Measurements from ENCODE around the gene RARA.

The RARA gene

DNA sequence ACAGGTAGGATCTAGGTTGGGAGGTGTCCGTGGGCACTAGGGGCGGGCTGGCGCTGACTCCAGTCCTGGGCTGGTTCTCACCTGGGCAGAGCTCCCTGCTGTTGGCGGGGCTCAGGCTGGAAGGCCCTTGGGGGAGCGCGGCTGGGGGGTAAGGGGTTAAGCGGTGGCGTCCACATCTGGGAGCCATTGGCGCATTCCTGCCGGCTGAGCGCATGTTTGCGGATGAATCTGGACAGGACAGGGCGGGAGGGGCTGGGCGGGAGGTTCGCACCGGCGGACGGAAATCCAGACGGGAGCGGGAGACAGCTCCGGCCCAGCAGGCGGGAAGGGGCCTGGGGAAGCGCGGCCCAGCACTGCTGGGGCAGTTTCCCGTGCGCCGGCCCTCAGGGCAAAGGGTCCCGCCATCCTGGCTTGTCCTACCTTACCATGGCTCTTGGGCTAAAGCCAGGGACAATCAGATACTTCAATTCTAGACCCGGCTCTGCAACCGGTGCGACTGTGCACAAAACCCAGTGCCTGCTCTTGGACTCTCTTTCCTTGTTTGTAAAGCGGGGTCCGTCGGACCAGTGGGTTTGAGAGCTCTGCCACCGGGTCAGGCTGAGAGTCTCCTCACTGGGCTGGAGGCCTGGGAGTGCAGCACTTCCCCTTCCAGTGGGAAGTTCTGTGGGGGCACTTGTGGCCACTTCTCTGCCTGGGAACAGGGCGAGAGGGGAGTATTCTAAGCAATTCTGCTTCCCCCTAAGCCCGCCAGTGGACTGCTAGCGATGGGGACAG, 7.8 kb downstream of the RARA start:
- Histone ChIP-seq H3K36me3 (ENCODE audit: insufficient read depth, low read length) (no peaks in the 10 kb centered on the region), H3K27ac (peak overlapping the region; percentile 69; the same call in 1 of the 2 replicates), H3K4me3 (peak overlapping the region; percentile 96), H3K9me3 (ENCODE audit: low read depth, low read length) (no peaks in the 10 kb centered on the region), H3K9ac (ENCODE audit: insufficient read length) (no peak overlapping the region)
- TF ChIP-seq FOXP2 (optimal IDR thresholded peaks at IDR 0.05; ENCODE audit: control extremely low read depth, extremely low read length, insufficient read depth) (no peak), EZH2 (IDR thresholded peaks at IDR 0.05) (no peak), POLR2AphosphoS5 (IDR thresholded peaks at IDR 0.05; ENCODE audit: borderline replicate concordance, low read depth, low read length) (no peak)
- DNase-seq (ENCODE audit: low read depth, low spot score), result no peak

DNA sequence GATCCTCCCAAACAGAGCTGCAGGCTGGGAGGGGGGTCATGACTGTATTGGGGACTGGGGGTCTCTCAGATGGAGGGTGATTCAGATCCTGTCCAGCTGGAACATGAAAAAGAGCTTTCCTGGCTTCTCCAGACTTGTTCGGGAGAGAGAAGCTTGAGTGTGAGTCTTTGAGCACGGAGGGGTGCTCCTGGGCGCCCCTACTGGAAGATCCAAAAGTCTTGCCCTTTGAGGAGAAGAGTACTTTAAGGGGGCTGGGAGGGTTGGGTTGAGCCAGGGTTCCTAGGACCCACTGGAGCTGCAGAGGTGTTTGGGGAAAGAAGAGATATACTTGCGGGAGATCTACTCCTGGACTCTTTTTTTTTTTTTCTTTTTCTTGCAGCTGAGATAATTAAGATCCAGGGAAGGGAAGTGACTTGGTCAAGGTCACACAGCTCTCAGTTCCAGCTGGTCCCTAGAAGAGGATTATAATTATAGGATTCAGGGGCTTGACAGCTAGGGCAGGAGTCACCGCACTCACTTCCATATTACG, 8.4 kb downstream of the RARA start:
- no peak for TF ChIP-seq EZH2 (IDR thresholded peaks at IDR 0.05)
- DNase-seq (ENCODE audit: low read depth, low spot score), result no peak
- Histone ChIP-seq H3K4me3 (peak overlapping the region; percentile 96), H3K9ac (ENCODE audit: insufficient read length) (peak overlapping the region; percentile 52), H3K36me3 (ENCODE audit: insufficient read depth, low read length) (no peaks in the 10 kb centered on the region), H3K27ac (peak overlapping the region; percentile 69), H3K9me3 (ENCODE audit: low read depth, low read length) (no peaks in the 10 kb centered on the region)

DNA sequence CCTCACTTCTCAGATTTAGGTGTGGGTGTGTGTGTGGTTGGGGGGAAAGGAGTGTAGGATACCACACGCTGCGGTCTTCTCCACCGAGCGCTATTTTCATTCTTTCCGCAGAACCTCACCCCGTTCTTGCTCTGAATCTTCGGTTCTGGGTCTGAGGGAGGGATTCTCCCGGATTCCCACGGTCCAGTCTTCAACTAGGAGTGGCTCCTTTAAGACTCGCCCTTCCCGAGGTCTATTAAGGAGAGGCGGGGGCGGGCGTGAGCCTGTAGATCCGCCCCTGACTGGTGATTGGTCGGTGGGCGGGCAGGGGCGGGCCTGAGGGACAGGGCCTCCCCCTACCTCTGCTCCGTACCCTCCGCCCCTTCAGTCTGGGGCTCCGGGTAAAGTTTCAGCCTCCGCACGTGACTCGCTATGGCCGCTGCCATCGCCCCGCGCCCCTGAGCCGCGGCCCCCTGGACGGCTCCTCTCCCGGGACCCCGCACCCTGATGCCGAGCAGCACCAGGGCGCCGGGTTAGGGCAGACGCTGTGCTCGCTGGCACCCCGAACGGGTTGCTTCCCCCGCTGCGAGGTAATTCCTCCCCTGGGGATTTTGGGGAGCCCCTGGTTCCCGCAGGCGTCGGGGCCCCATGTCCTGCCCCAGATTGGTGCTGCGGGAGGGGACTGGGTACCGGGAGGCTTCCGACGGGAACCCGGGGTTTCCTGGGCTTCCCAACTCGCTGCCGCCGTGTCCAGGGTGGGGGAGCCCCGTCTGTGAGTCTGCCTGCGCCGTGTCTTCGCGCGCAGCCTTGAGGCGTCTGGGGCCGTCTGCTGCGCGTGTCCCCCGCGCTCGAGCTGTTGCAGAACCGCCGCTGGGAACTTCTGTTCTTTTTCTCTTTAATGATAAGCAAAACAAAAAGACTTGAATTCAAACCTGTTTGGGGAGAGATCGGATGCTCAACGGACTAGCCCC, 9.2 kb downstream of the RARA start:
- no peaks in the 10 kb centered on the region for H3K9me3 ChIP-seq (ENCODE audit: low read depth, low read length)
- peak overlapping the region; percentile 69 for H3K27ac ChIP-seq
- H3K4me3 ChIP-seq, result peak overlapping the region; percentile 96
- H3K36me3 ChIP-seq (ENCODE audit: insufficient read depth, low read length), result no peaks in the 10 kb centered on the region
- DNase-seq (ENCODE audit: low read depth, low spot score), result no peak
- TF ChIP-seq EZH2 (IDR thresholded peaks at IDR 0.05) (no peak), FOXP2 (optimal IDR thresholded peaks at IDR 0.05; ENCODE audit: control extremely low read depth, extremely low read length, insufficient read depth) (no peak), POLR2AphosphoS5 (IDR thresholded peaks at IDR 0.05; ENCODE audit: borderline replicate concordance, low read depth, low read length) (peak; percentile 81; the same call in 1 of the 2 replicates)
- peak overlapping the region; percentile 76 for H3K9ac ChIP-seq (ENCODE audit: insufficient read length)

DNA sequence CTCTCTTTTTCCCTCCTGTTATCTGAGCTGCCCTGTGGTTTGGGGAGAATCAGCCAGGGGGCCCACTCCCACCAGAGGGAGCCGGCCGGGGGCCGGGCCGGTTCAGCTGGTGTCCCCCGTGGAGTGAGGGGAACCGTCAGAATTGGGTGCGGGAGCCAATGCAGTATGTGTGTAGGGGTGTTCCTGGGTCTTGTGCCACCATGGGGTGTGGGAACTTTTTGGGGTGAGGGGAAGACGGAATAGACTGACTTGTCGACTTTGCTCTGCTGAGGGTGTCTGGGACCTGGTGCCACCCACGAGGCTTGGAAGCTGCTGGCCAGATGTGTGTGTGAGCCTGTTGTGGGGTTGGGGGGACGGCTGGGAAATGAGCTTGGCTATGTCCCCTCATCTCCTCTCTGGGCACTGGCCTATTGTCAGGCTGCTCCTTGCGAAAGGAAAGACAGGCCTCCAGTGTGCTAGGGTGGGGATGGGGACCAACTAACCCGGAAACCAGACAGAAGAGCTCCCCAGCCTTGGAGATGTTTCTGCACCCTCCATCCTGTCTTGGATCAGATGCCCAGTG, 9.9 kb downstream of the RARA start:
- no peak for DNase-seq (ENCODE audit: low read depth, low spot score)
- no peaks in the 10 kb centered on the region for H3K9me3 ChIP-seq (ENCODE audit: low read depth, low read length)
- H3K27ac ChIP-seq, result no peak overlapping the region
- peak overlapping the region; percentile 76 for H3K9ac ChIP-seq (ENCODE audit: insufficient read length)
- no peaks in the 10 kb centered on the region for H3K36me3 ChIP-seq (ENCODE audit: insufficient read depth, low read length)
- H3K4me3 ChIP-seq, result peak overlapping the region; percentile 96
- TF ChIP-seq EZH2 (IDR thresholded peaks at IDR 0.05), result no peak
- no peak for TF ChIP-seq FOXP2 (optimal IDR thresholded peaks at IDR 0.05; ENCODE audit: control extremely low read depth, extremely low read length, insufficient read depth)
- TF ChIP-seq POLR2AphosphoS5 (IDR thresholded peaks at IDR 0.05; ENCODE audit: borderline replicate concordance, low read depth, low read length), result no peak

DNA sequence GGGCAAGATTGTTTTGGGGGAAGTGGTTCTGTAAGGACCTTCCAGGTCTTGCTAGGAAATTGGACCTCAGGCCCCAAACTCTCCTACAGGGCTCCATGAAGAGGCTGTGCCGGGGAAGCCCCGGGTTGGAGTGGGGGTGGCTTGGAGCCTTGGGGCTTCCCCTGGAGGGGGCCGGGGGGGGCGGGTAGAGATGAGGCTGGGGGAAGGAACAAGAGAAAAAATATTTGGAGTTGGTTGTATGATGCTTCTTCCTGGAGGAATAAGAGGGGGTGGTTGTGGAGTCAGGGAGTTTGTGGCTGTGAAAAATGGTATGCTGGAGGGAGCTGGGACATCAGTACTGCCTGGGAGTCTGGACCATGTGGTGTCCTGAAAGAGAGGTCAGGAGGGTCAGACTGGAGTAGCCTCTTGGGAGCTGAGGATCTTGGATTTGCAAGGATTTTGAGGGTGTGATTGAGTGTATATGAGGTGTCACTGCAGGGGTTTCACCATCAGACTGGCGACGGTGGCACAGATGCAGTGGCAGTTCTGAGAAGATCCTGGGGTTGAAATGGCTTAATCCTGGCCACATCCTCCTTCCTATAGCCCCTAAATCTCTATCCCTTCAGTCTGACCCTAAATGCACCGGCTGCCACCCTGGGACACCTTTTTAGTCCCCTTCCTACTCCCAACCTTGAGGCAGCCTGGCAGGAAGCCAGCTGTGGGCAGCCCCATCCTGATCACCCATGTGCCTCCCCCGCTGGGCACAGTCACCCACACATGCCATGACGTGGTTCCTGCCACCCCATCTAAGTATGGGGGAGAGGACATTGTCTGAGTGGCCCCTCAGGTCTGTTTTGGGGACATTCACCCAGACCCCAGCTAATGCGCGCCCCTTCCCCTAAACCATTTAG, 10.9 kb downstream of the RARA start:
- no peak for DNase-seq (ENCODE audit: low read depth, low spot score)
- peak overlapping the region; percentile 19; the same call in 1 of the 2 replicates for H3K27ac ChIP-seq
- peak overlapping the region; percentile 55 for H3K9ac ChIP-seq (ENCODE audit: insufficient read length)
- no peaks in the 10 kb centered on the region for H3K9me3 ChIP-seq (ENCODE audit: low read depth, low read length)
- H3K4me3 ChIP-seq, result peak overlapping the region; percentile 96
- TF ChIP-seq POLR2AphosphoS5 (IDR thresholded peaks at IDR 0.05; ENCODE audit: borderline replicate concordance, low read depth, low read length), result no peak
- TF ChIP-seq EZH2 (IDR thresholded peaks at IDR 0.05), result no peak
- no peak for TF ChIP-seq FOXP2 (optimal IDR thresholded peaks at IDR 0.05; ENCODE audit: control extremely low read depth, extremely low read length, insufficient read depth)
- H3K36me3 ChIP-seq (ENCODE audit: insufficient read depth, low read length), result no peaks in the 10 kb centered on the region

DNA sequence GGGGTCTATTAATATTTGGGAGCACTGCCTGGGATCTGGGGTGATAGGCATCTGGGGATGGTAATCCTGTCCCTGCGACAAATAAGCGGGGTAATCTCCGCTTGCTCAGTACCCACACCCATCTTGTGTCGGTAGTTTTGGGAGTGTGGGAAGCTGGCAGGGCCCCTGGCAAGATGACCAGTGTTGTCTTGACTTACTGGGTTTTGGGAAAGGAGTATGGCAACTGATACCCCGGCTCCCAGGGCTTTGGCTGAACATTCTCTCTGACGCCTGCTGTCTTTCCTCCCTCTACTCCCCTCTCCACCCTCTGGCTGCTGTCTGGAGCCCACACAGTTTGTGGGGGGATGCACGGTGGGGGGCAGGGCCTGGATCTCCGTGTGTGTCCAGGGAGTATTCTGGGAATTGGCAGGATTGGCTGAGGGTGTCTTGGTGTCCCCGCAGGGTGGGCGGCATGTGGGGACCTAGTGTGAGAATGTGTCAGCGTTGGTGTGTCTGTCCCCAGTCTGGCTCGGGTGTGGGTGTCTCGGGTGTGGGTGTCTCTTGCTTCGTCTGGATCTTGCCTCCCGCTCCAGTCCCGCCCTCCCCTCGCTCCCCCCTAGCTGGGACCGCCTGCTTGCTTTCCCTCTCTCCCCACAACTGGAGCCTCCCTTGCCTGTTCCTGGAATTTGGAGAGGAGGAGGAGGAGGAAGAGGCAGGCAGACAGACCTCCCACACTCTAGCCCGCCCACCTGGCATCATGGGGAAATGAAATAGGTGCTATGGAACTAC, 12.0 kb downstream of the RARA start:
- peak overlapping the region; percentile 96 for H3K4me3 ChIP-seq
- peak overlapping the region; percentile 62; the same call in 1 of the 2 replicates for H3K27ac ChIP-seq
- TF ChIP-seq POLR2AphosphoS5 (IDR thresholded peaks at IDR 0.05; ENCODE audit: borderline replicate concordance, low read depth, low read length) (no peak), EZH2 (IDR thresholded peaks at IDR 0.05) (no peak), FOXP2 (optimal IDR thresholded peaks at IDR 0.05; ENCODE audit: control extremely low read depth, extremely low read length, insufficient read depth) (no peak)
- peak overlapping the region; percentile 2 for H3K9ac ChIP-seq (ENCODE audit: insufficient read length)
- no peaks in the 10 kb centered on the region for H3K36me3 ChIP-seq (ENCODE audit: insufficient read depth, low read length)
- H3K9me3 ChIP-seq (ENCODE audit: low read depth, low read length), result no peaks in the 10 kb centered on the region
- DNase-seq (ENCODE audit: low read depth, low spot score), result no peak

DNA sequence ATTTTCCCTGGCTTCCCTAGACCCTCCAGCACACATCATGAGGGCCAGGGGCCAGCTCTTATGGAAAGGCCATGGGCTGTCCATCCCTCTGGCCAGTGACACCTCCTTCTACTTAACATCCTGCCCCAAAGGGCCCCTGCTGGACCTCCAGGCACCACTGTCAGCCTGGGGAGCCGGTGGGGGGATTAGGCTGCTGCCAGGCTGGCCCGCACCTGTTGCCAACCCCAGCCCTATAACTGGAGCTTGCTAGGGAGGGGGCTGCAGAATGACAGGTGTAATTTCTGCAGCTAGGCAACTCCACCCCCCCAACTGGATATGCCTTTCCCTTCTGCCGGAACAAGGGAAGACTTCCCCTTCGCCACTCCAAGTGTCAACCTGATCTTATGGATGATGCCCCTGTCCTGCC, 12.5 kb downstream of the RARA start:
- Histone ChIP-seq H3K27ac (peak overlapping the region; percentile 62; the same call in 1 of the 2 replicates), H3K9me3 (ENCODE audit: low read depth, low read length) (no peaks in the 10 kb centered on the region), H3K36me3 (ENCODE audit: insufficient read depth, low read length) (no peaks in the 10 kb centered on the region), H3K9ac (ENCODE audit: insufficient read length) (no peak overlapping the region), H3K4me3 (peak overlapping the region; percentile 96)
- TF ChIP-seq FOXP2 (optimal IDR thresholded peaks at IDR 0.05; ENCODE audit: control extremely low read depth, extremely low read length, insufficient read depth) (no peak), EZH2 (IDR thresholded peaks at IDR 0.05) (no peak), POLR2AphosphoS5 (IDR thresholded peaks at IDR 0.05; ENCODE audit: borderline replicate concordance, low read depth, low read length) (no peak)
- no peak for DNase-seq (ENCODE audit: low read depth, low spot score)
